ENCODE data around the gene TSHZ2.
"Not testable (repeated sequence)": the region's sequence is repeated elsewhere in the genome, so short reads cannot be mapped to it uniquely, and the experiment has no call there.

DNA sequence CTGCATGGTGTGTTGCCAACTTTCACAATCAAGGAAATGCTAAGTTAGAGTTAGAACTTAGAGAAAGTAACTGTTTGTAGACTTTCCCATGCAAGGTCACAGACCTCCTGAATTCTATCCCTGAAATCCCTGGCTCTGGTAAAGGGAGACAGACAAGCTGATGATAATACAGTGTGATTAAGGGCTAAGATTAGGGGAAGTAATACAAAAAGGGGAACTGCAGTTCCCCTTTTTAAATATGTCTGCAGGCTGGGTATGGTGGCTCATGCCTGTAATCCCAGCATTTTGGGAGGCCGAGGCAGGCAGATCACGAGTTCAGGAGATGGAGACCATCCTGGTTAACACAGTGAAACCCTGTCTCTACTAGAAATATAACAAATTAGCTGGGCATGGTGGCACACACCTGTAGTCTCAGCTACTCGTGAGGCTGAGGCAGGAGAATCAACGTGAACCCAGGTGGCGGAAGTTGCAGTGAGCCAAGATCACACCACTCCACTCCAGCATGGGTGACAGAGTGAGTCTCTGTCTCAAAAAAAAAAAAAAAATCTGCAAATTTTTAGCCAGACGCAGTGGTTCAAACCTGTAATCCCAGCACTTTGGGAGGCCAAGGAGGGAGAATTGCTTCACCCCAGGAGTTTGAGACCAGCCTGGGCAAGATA, 560.6 kb downstream of the TSHZ2 start:
- TF ChIP-seq POLR2A, CTCF (IDR thresholded peaks at IDR 0.05): not testable (repeated sequence)

Measured in vagina (tissue), 2 donors.